Motor neuron (in vitro differentiated cells): ENCODE results near the gene NLGN1. TPM values are rescaled to one million over a fixed set of nuclear protein-coding genes. Genes with fewer than 3 reads are reported as not detected.

Experiments
- ATAC-seq, 8 experiments: fragments of 200-7000 bp; cut with Tn5 transposase; replicated peaks in 6 of 8; 2 replicates each; pipeline ENCODE4 v1.8.0; 2021; ENCODE audit warnings: mild to moderate bottlenecking in 8 of 8, moderate library complexity in 8 of 8
- H3K27ac ChIP-seq, 2 donors: fragments of 250-450 bp; sonication (Bioruptor Pico); 2 replicates each; pipeline ENCODE4 v1.9.0; 2021; ENCODE audit warnings: antibody characterized with exemption in 2 of 2, mild to moderate bottlenecking in 2 of 2, moderate library complexity in 1 of 2
- H3K4me1 ChIP-seq, 2 donors: fragments of 250-450 bp; sonication (Bioruptor Pico); replicated peaks in 1 of 2; 2 replicates each; pipeline ENCODE4 v1.6.1; 2021; ENCODE audit warnings: antibody characterized with exemption in 2 of 2, mild to moderate bottlenecking in 2 of 2, moderate library complexity in 1 of 2
- H3K4me3 ChIP-seq, 5 donors: fragments of 250-450 bp; sonication (Bioruptor Pico); 2 replicates each; pipeline ENCODE4 v1.9.0; 2021; ENCODE audit warnings: antibody characterized with exemption in 5 of 5, mild to moderate bottlenecking in 5 of 5, moderate library complexity in 4 of 5
- WGBS, 10 experiments: fragments of 450-650 bp; shearing (Covaris generic); methylation state at CpG; one replicate each; pipeline ENCODE4 v1.0.0; 2022; 5-methylcytosine and 5-hydroxymethylcytosine counted together
- in situ Hi-C, 9 experiments: fragments of 400-800 bp; cut with MboI; loops; one replicate each; pipeline ENCODE4 v1.15.0; 2021; ENCODE audit warnings: low sequenced_read_pairs in 9 of 9, low pct_unique_long_range_greater_than_20kb in 2 of 9; ENCODE audit not compliant: unreplicated experiment in 9 of 9
- total RNA-seq, 8 experiments: library from RNA; unstranded; fragments of 300-600 nt; gene quantifications; 2 replicates each; pipeline versions ENCODE4 v1.2.3 to v1.2.4, GENCODE V29; 2022

Gene NLGN1
- total RNA-seq, 8 experiments from 2014 or later, result 16.6 to 63.4 (median 34.8) TPM

DNA sequence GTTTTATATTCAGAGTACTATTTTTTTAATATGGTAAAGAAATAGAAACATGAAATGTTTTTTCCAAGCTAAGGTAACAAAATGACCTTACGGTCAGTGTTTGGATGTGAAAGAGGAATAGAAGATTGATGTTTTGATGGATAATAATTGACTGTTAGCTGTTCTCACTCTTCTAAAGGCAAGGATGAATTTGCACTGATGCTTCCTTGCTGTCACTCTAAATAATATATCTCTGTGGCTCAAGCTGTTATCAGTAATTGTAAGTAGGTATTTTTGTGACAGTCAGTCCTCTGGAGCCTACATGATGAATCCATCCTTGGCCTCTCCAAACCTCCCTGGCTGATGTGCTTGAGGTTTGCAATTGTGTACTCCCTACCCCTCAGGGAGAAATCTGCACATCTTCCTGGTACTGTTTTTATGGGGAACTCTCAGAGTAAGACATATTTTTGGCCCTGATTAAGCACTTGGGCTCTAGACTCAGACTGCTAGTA lies 283.7 kb downstream of the NLGN1 start:
- H3K4me1 ChIP-seq, result peaks cover 6 to 12% of the 10 kb centered on the region in 2 donors
- no peak overlapping the region for H3K4me3 ChIP-seq
- in situ Hi-C loops, result no loop called here
- ATAC-seq, result peak in 4 of 8 experiments; percentile 25 to 78 (median 46)
- no peak overlapping the region for H3K27ac ChIP-seq
- WGBS, 10 experiments, result 71 to 100% (median 94%) methylated on average over 1 of the region's 1 CpG; no CpG with 5 or more reads in 2 of the 10 experiments

DNA sequence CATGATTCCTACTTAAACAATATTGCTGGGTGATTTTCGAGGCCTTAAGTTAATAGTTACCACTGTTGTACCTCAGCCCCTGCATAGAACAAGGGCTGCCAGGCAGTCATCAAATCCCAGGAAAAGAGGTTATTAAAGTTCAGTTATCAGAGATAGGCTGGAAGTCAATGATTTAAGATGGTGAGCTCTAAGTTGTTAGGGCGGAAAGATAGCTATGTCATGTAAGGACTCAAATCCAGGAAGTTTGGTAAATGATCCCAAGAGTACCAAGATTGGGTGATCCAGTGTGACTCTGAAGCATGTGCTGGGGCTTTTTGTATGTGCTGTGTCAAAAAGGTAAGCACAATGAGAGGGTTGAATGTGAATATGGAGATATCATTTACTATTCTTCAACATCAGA lies 287.9 kb downstream of the NLGN1 start:
- H3K27ac ChIP-seq, result no peak overlapping the region
- H3K4me3 ChIP-seq, result no peak overlapping the region
- H3K4me1 ChIP-seq, result peaks cover 5 to 12% of the 10 kb centered on the region in 2 donors
- in situ Hi-C loops, result no loop called here
- ATAC-seq, result no peak
- 29 to 100% (median 81%) methylated on average over 1 to 2 of the region's 2 CpGs; no CpG with 5 or more reads in 1 of the 10 experiments for WGBS, 10 experiments

- H3K4me3 ChIP-seq, result no peak overlapping the region
- in situ Hi-C loops, result no loop called here
- H3K27ac ChIP-seq, result no peak overlapping the region
- 68 to 100% (median 89%) methylated on average over 2 to 4 of the region's 4 CpGs; no CpG with 5 or more reads in 2 of the 10 experiments for WGBS, 10 experiments
- H3K4me1 ChIP-seq, result no peaks in the 10 kb centered on the region
- ATAC-seq, result peak in 3 of 8 experiments; percentile 8 to 55 (median 22)
These were observed 290.8 kb downstream of the NLGN1 start for GRCh38 chr3:173688216-173688842.

DNA sequence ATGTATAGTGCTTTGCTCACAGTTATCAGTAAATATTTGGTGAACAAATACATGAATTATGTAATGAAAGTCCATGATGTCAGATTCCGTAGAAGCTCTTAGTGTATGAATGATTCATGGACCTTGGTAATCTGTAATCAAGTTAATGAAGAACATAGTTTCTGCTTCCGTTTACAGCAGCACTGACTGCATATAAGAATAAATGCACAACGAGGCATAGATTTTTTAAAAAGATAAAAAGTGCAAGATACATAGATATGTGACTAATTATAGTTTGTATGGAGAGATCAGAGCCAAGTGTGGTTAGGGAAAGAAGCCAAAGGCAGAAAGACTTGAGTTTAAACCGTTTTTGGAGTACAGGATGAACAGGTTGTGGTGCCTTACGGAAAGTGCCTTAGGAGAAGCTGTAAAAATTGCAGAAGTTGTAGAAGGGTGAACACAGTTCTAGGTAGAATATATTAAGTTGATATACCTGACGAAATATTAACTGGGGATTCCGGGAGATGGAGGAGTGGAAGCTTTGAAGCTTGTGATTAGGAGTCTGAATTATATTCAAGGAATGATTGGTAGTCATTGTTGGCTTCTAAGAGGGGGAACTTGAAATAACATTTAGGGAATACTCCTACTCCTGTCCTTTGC lies 293.1 kb downstream of the NLGN1 start:
- 34 to 98% (median 74%) methylated on average over 2 to 7 of the region's 7 CpGs for WGBS, 10 experiments
- peak in 5 of 8 experiments; percentile 52 to 95 (median 56) for ATAC-seq
- H3K27ac ChIP-seq, result no peak overlapping the region

DNA sequence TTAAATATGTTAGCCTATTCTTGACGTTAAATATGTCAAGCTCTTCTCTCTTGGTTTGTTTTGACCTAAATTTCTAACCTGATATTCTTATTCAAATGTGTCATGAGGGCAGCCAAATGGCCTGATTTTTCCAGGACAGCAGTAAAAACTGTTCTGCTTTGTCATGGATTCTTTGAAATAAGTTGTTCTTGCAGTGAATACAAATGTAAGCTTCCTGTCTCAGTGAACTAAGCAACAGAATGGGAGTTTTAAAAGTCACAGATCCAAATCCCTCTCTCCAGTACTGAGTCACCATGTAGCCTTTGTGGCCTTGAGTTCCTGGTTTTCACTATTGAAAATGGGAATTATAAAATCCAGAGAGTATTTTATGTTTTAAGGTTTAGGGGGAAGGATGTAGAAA lies 301.8 kb downstream of the NLGN1 start:
- H3K27ac ChIP-seq, result no peak overlapping the region
- WGBS, 10 experiments, result 17 to 100% (median 60%) methylated on average over 1 of the region's 1 CpG; no CpG with 5 or more reads in 3 of the 10 experiments
- H3K4me3 ChIP-seq, result no peak overlapping the region
- ATAC-seq, result no peak
- in situ Hi-C loops, result no loop called here
- H3K4me1 ChIP-seq, result no peaks in the 10 kb centered on the region

More for the DNA sequence above, 293.1 kb downstream of the NLGN1 start:
- in situ Hi-C loops, result no loop called here
- no peaks in the 10 kb centered on the region for H3K4me1 ChIP-seq
- H3K4me3 ChIP-seq, result no peak overlapping the region

DNA sequence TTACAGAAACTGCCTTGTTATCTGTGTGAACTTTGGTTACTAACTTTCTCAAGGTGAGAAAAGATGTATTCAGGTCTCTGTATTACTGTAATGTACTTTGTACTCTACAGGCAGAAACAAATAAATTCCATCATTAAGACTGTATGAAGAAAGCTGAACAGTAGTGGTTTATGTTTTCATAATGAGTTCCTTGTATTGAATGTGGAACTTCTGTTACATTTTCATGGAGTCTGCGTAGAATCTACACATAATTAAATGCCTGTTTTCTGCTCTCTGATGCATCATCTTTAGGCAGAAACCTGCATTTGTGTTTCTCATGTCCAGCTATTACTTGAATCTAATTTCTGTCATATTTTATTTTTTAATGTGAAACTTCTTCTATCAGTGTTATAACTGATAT lies 302.8 kb downstream of the NLGN1 start:
- Histone ChIP-seq H3K4me1 (no peaks in the 10 kb centered on the region), H3K27ac (no peak overlapping the region), H3K4me3 (no peak overlapping the region)
- in situ Hi-C loops, result no loop called here
- WGBS, 10 experiments, result 83 to 100% (median 100%) methylated on average over 1 of the region's 1 CpG; no CpG with 5 or more reads in 2 of the 10 experiments
- ATAC-seq, result no peak

DNA sequence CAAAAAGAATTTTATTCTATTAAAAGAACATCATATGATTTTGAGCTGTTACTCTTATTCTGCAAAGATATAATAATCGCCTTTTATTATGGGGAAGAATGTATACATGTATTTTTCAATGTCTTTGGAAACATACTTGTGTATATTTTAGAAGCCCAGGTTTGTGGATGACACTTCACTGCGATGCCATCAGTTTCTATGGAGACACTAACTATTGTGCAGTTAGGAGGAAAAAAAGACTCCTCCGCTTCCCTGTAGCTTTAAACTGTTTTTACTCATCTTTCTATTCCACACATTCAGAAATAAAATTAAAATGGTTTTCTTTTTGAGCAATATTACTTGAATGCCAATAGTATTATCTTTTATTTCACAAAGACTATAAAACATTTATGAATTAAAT lies 305.0 kb downstream of the NLGN1 start:
- no peak for ATAC-seq
- H3K27ac ChIP-seq, result no peak overlapping the region
- H3K4me3 ChIP-seq, result no peak overlapping the region
- H3K4me1 ChIP-seq, result no peaks in the 10 kb centered on the region
- 80 to 100% (median 92%) methylated on average over 2 to 3 of the region's 3 CpGs; no CpG with 5 or more reads in 1 of the 10 experiments for WGBS, 10 experiments
- in situ Hi-C loops, result no loop called here

DNA sequence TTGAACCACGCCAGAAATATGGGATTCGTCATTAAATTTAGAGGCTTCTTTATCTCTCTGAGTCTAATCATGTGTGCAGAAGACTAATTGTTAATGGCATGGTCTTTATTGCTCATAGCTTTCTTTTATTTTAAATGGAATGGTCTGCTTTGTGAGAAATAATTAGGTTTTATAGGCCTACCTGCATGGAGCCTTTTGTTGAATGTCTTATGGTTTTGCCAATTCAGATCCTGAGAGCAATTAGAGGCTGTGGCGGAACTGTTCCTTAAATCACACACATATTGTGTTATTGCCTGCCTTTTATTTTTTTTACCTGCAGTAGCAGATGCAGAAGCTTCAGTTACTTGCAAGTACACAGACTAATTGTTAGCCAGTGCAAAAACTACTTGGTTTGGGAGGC lies 306.2 kb downstream of the NLGN1 start:
- WGBS, 10 experiments, result 60 to 100% (median 80%) methylated on average over 1 to 3 of the region's 3 CpGs; no CpG with 5 or more reads in 1 of the 10 experiments

GRCh38 chr3:173706630-173707029 lies 309.1 kb downstream of the NLGN1 start:
- Histone ChIP-seq H3K4me1 (no peaks in the 10 kb centered on the region), H3K27ac (no peak overlapping the region), H3K4me3 (no peak overlapping the region)
- no peak for ATAC-seq
- WGBS, 10 experiments, result 90 to 100% (median 96%) methylated on average over 1 to 9 of the region's 9 CpGs
- in situ Hi-C loops, result no loop called here

More for the DNA sequence above, 306.2 kb downstream of the NLGN1 start:
- in situ Hi-C loops, result no loop called here
- no peak overlapping the region for H3K4me3 ChIP-seq
- H3K27ac ChIP-seq, result no peak overlapping the region
- ATAC-seq, result peak in 1 of 8 experiments; percentile 20
- no peaks in the 10 kb centered on the region for H3K4me1 ChIP-seq

- Histone ChIP-seq H3K4me3 (no peak overlapping the region), H3K27ac (no peak overlapping the region), H3K4me1 (no peaks in the 10 kb centered on the region)
- WGBS, 10 experiments, result 57 to 83% (median 76%) methylated on average over 1 to 3 of the region's 3 CpGs; no CpG with 5 or more reads in 4 of the 10 experiments
- no peak for ATAC-seq
- in situ Hi-C loops, result no loop called here
These were observed 310.6 kb downstream of the NLGN1 start for GRCh38 chr3:173708191-173708590.

- no peak for ATAC-seq
- Histone ChIP-seq H3K4me1 (no peaks in the 10 kb centered on the region), H3K4me3 (no peak overlapping the region), H3K27ac (no peak overlapping the region)
- WGBS, 10 experiments, result 51 to 100% (median 80%) methylated on average over 1 to 4 of the region's 4 CpGs; no CpG with 5 or more reads in 2 of the 10 experiments
- in situ Hi-C loops, result no loop called here
These were observed 311.5 kb downstream of the NLGN1 start for GRCh38 chr3:173709026-173709425.

- Histone ChIP-seq H3K4me1 (no peaks in the 10 kb centered on the region), H3K4me3 (no peak overlapping the region), H3K27ac (no peak overlapping the region)
- in situ Hi-C loops, result no loop called here
- 54 to 100% (median 76%) methylated on average over 1 to 5 of the region's 5 CpGs; no CpG with 5 or more reads in 2 of the 10 experiments for WGBS, 10 experiments
- peak in 3 of 8 experiments; percentile 35 to 61 (median 40) for ATAC-seq
These were observed 314.1 kb downstream of the NLGN1 start for GRCh38 chr3:173711619-173712018.

DNA sequence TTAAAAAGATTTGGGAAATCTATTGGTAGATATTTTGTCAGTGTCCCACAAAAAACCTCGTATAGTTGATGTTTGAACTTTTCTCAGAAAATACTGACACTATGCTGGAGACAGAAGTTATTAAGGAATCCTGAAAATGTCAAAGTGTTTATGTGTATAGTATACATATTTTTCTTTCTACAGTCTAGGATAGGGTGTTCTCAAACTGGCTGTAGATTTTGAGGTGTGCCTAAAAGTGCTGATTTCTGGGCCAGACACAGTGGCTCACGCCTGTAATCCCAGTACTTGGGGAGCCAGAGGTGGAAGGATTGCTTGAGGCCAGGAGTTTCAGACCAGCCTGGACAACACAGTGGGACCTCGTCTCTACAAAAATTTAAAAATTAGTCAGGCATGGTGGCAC lies 322.0 kb downstream of the NLGN1 start:
- 57 to 93% (median 72%) methylated on average over 1 to 2 of the region's 3 CpGs; no CpG with 5 or more reads in 4 of the 10 experiments for WGBS, 10 experiments
- ATAC-seq, result no peak
- Histone ChIP-seq H3K4me1 (no peaks in the 10 kb centered on the region), H3K4me3 (no peak overlapping the region), H3K27ac (no peak overlapping the region)
- in situ Hi-C loops, result no loop called here
